ENCODE data around the gene GNE. TPM values are rescaled to one million over a fixed set of nuclear protein-coding genes. Genes with fewer than 3 reads are reported as not detected.

GNE gene
- total and polyA plus RNA-seq, 11 donors = 3.7 to 22.0 (median 11.8) TPM

- peaks cover 0 to 50% (median 17%) of the 10 kb centered on the region in 12 donors for H3K4me1 ChIP-seq
- H3K27me3 ChIP-seq = peaks cover 0 to 4% (median 0%) of the 10 kb centered on the region in 9 donors
- peak; percentile 82 to 93 (median 86) for DNase-seq
- peaks cover 0 to 5% (median 0%) of the 10 kb centered on the region in 9 donors for H3K36me3 ChIP-seq
- TF ChIP-seq POLR2A (IDR thresholded peaks at IDR 0.05) (no peak), CTCF (IDR thresholded peaks at IDR 0.05) (peak; percentile 90 to 99 (median 96))
- whole genome bisulfite sequencing, 4 donors = 0 to 5% (median 4%) methylated on average over 12 to 58 of the region's 58 CpGs
- peak overlapping the region in 11 of 12 donors; percentile 28 to 67 (median 47) for H3K4me3 ChIP-seq
- peak overlapping the region in 11 of 12 donors; percentile 22 to 89 (median 60) for H3K27ac ChIP-seq
- H3K9me3 ChIP-seq = no peaks in the 10 kb centered on the region
- peak; percentile 60 to 91 (median 90) for ATAC-seq
- intact Hi-C loops (cut with DNase I) = loop anchor here in 9 of 10 donors (1.0 to 10.0 kb wide), 6 partner anchors 63 to 212 kb away; partner anchors contain the start of gene OR2S2 (in 3 of the 9)
Observed at GRCh38 chr9:36166168-36166927, 91.9 kb downstream of the GNE start.

DNA sequence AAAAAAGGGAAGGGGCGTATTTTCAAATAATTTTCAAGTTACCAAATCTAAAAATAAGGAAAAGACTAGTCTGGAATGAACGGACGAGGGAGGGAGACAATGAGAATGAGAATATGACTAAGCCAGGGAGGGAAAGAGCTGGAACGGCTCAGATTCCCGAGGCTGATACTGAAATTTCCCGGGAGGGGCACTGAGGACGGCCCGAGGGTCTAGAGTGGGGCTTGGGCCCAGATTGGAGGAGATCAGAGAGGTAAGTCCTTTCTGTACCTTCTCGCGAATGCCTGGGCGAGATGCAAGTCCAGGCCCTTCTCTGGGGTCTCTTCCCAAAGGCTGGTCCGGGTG, 92.5 kb downstream of the GNE start:
- Histone ChIP-seq H3K4me1 (peaks cover 0 to 52% (median 17%) of the 10 kb centered on the region in 12 donors), H3K9me3 (no peaks in the 10 kb centered on the region), H3K4me3 (peak overlapping the region in 11 of 12 donors; percentile 28 to 67 (median 47)), H3K27me3 (peaks cover 0 to 4% (median 0%) of the 10 kb centered on the region in 9 donors), H3K27ac (peak overlapping the region in 11 of 12 donors; percentile 22 to 89 (median 60)), H3K36me3 (peaks cover 0 to 5% (median 0%) of the 10 kb centered on the region in 9 donors)
- peak; percentile 4 to 60 (median 32) for ATAC-seq
- intact Hi-C loops (cut with DNase I) = loop anchor here in 9 of 10 donors (1.0 to 10.0 kb wide), 6 partner anchors 62 to 211 kb away; partner anchors contain the start of gene OR2S2 (in 3 of the 9)
- 39 to 53% (median 47%) methylated on average over 10 to 12 of the region's 12 CpGs for WGBS, 4 donors
- TF ChIP-seq POLR2A (IDR thresholded peaks at IDR 0.05) (no peak), CTCF (IDR thresholded peaks at IDR 0.05) (no peak)
- DNase-seq = no peak

DNA sequence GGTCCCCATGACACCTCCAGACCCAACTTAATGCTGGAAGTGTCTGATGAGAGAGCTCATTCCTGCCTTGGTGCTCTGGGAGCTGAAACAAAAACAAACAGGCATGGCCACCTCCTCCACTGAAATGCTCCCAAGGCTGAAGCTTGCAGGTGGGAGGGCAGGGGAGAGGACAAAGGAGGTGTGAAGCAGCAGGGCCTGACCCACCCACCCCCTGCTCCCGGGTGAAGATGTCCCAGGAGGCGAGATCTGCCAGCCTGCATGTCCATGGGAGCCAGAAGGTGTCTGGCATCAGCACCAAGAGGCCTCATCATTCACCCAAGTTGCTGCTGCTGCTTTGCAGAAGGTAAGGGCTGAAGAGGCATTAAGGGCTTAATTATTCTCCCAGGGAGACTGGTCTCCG, 93.3 kb downstream of the GNE start:
- Histone ChIP-seq H3K27me3 (peaks cover 0 to 4% (median 0%) of the 10 kb centered on the region in 9 donors), H3K27ac (peak overlapping the region in 8 of 12 donors; percentile 24 to 89 (median 72)), H3K9me3 (no peaks in the 10 kb centered on the region), H3K4me3 (no peak overlapping the region), H3K4me1 (peaks cover 0 to 59% (median 17%) of the 10 kb centered on the region in 12 donors), H3K36me3 (peaks cover 0 to 5% (median 0%) of the 10 kb centered on the region in 9 donors)
- intact Hi-C loops (cut with DNase I) = loop anchor here in 6 of 10 donors (5.0 to 10.0 kb wide), 5 partner anchors 58 to 210 kb away; partner anchors contain the start of gene OR2S2 (in 3 of the 6)
- DNase-seq (no peak), ATAC-seq (no peak)
- no peak for TF ChIP-seq CTCF (IDR thresholded peaks at IDR 0.05)
- WGBS, 4 donors = 47 to 79% (median 69%) methylated on average over 2 to 3 of the region's 3 CpGs

Other genes starting within 250 kb of the GNE start
- 10 to 100 TPM in 1 of 9 donors, 1 to 10 TPM in 8; 3.1 to 10.2 (median 4.9) TPM for gene RECK, start 221.5 kb downstream of the GNE start, total RNA-seq
- gene RECK, start 221.5 kb downstream of the GNE start, polyA plus RNA-seq = 1 to 10 TPM; 2.5 to 3.7 TPM
- 10 to 100 TPM in 3 of 9 donors, 1 to 10 TPM in 6; 4.7 to 33.0 (median 7.6) TPM for gene GLIPR2, start 121.7 kb downstream of the GNE start, total RNA-seq
- 10 to 100 TPM in 1 of 2 donors, 1 to 10 TPM in 1; 4.9 to 15.2 TPM for gene GLIPR2, start 121.7 kb downstream of the GNE start, polyA plus RNA-seq
- under 1 TPM in 4 of 9 donors, not detected in 5; 0.09 to 0.20 (median 0.15) TPM for gene CCIN, start 89.1 kb downstream of the GNE start, total RNA-seq
- under 1 TPM in 1 of 2 donors, not detected in 1; 0.25 TPM for gene CCIN, start 89.1 kb downstream of the GNE start, polyA plus RNA-seq
- 100 to 1,000 TPM in 1 of 9 donors, 10 to 100 TPM in 8; 43.8 to 123 (median 61.8) TPM for gene CLTA, start 67.5 kb downstream of the GNE start, total RNA-seq
- 100 to 1,000 TPM in 1 of 2 donors, 10 to 100 TPM in 1; 40.8 to 139 TPM for gene CLTA, start 67.5 kb downstream of the GNE start, polyA plus RNA-seq
- gene RNF38, start 141.8 kb upstream of the GNE start, total RNA-seq = 10 to 100 TPM; 21.7 to 49.0 (median 33.9) TPM
- gene RNF38, start 141.8 kb upstream of the GNE start, polyA plus RNA-seq = 10 to 100 TPM in 1 of 2 donors, 1 to 10 TPM in 1; 6.0 to 16.7 TPM